Mesendoderm (in vitro differentiated cells): Measurements from ENCODE around the gene NUAK1.

Source experiments
- DNase-seq: peaks from one replicate; pipeline ENCODE4 v3.0.0; 2013
- H2AK5ac ChIP-seq: 2 replicates; pipeline ENCODE4 v1.6.1; 2013; ENCODE audit warnings: low read length, inconsistent platforms
- H2BK120ac ChIP-seq: 2 replicates; pipeline ENCODE4 v1.6.1; 2013; ENCODE audit warnings: low read depth, mild to moderate bottlenecking, low read length, moderate library complexity, mixed read lengths
- H2BK15ac ChIP-seq: replicated peaks from 2 replicates; pipeline ENCODE4 v1.6.1; 2013; ENCODE audit warnings: low read depth, mild to moderate bottlenecking, moderate library complexity
- H2BK5ac ChIP-seq: 2 replicates; pipeline ENCODE4 v1.6.1; 2013; ENCODE audit warnings: low read length, inconsistent platforms
- H3K18ac ChIP-seq: 2 replicates; pipeline ENCODE4 v1.6.1; 2013; ENCODE audit warnings: mild to moderate bottlenecking, low read length, mixed read lengths
- H3K23ac ChIP-seq: one replicate; pipeline ENCODE4 v1.6.1; 2013; ENCODE audit warnings: low read length
- H3K27ac ChIP-seq: 2 replicates; pipeline ENCODE4 v1.5.1; 2013; ENCODE audit warnings: low read depth, mild to moderate bottlenecking, inconsistent platforms, low read length, moderate library complexity
- H3K27me3 ChIP-seq: 2 replicates; pipeline ENCODE4 v1.6.1; 2013; ENCODE audit warnings: low read length, control low read depth, mild to moderate bottlenecking, inconsistent platforms; ENCODE audit not compliant: insufficient read depth, poor library complexity
- H3K36me3 ChIP-seq: 2 replicates; pipeline ENCODE4 v1.6.1; 2013; ENCODE audit warnings: low read length, inconsistent platforms; ENCODE audit not compliant: control insufficient read depth, insufficient read depth
- H3K4ac ChIP-seq: one replicate; pipeline ENCODE4 v1.6.1; 2013; ENCODE audit warnings: low read depth, mild to moderate bottlenecking, low read length, moderate library complexity
- H3K4me1 ChIP-seq: 2 replicates; pipeline ENCODE4 v1.6.1; 2013; ENCODE audit warnings: low read depth, low read length, inconsistent platforms; ENCODE audit not compliant: control insufficient read depth
- H3K4me2 ChIP-seq: 2 replicates; pipeline ENCODE4 v1.6.1; 2013; ENCODE audit warnings: low read length
- H3K4me3 ChIP-seq: 2 replicates; pipeline ENCODE4 v1.5.1; 2013; ENCODE audit warnings: mild to moderate bottlenecking, low read length
- H3K56ac ChIP-seq: one replicate; pipeline ENCODE4 v1.6.1; 2013; ENCODE audit warnings: low read length
- H3K79me1 ChIP-seq: 2 replicates; pipeline ENCODE4 v1.6.1; 2013; ENCODE audit warnings: low read length, inconsistent platforms
- H3K79me2 ChIP-seq: 2 replicates; pipeline ENCODE4 v1.6.1; 2013; ENCODE audit warnings: mild to moderate bottlenecking, low read length; ENCODE audit not compliant: control insufficient read depth, insufficient read depth
- H3K9ac ChIP-seq: 2 replicates; pipeline ENCODE4 v1.6.1; 2013; ENCODE audit warnings: low read length, inconsistent platforms
- H4K5ac ChIP-seq: one replicate; pipeline ENCODE4 v1.6.1; 2013; ENCODE audit warnings: low read length
- H4K8ac ChIP-seq: one replicate; pipeline ENCODE4 v1.6.1; 2013; ENCODE audit warnings: low read depth, mild to moderate bottlenecking, control low read depth, low read length, moderate library complexity
- WGBS: extraction: QIAGEN DNeasy Blood & Tissue Kit; methylation state at CpG from one replicate; pipeline ENCODE4 v1.1.7; 2013; ENCODE audit warnings: low lambda C conversion rate, missing lambda C conversion rate; ENCODE audit not compliant: insufficient coverage; ENCODE audit errors: extremely low coverage; 5-methylcytosine and 5-hydroxymethylcytosine counted together

The NUAK1 gene

GRCh38 chr12:106065506-106065905 is 73.2 kb downstream of the NUAK1 start:
- no peak overlapping the region for H3K23ac ChIP-seq
- H3K27me3 ChIP-seq: no peaks in the 10 kb centered on the region
- DNase-seq: no peak
- no peak overlapping the region for H3K56ac ChIP-seq
- no peak overlapping the region for H3K4me3 ChIP-seq
- H3K79me1 ChIP-seq: no peaks in the 10 kb centered on the region
- H3K4ac ChIP-seq: no peak overlapping the region
- no peak overlapping the region for H4K5ac ChIP-seq
- H2BK15ac ChIP-seq: no peak overlapping the region
- H2AK5ac ChIP-seq: no peak overlapping the region
- H2BK120ac ChIP-seq: no peak overlapping the region
- H3K9ac ChIP-seq: no peak overlapping the region
- H2BK5ac ChIP-seq: no peak overlapping the region
- no peaks in the 10 kb centered on the region for H3K4me1 ChIP-seq
- H3K79me2 ChIP-seq: no peaks in the 10 kb centered on the region
- no peak overlapping the region for H3K18ac ChIP-seq
- H3K4me2 ChIP-seq: no peak overlapping the region
- peaks cover 2% of the 10 kb centered on the region for H3K36me3 ChIP-seq
- WGBS: no CpG with 5 or more reads among the region's 1 CpG
- H4K8ac ChIP-seq: no peak overlapping the region
- no peak overlapping the region for H3K27ac ChIP-seq

GRCh38 chr12:106064721-106065021 is 74.1 kb downstream of the NUAK1 start:
- Histone ChIP-seq H3K18ac (no peak overlapping the region), H3K4me1 (no peaks in the 10 kb centered on the region), H3K56ac (no peak overlapping the region), H3K27me3 (no peaks in the 10 kb centered on the region), H3K4me2 (no peak overlapping the region), H3K27ac (no peak overlapping the region), H3K23ac (no peak overlapping the region), H3K36me3 (peaks cover 2% of the 10 kb centered on the region), H2BK120ac (no peak overlapping the region), H2AK5ac (no peak overlapping the region), H3K79me2 (no peaks in the 10 kb centered on the region), H3K9ac (no peak overlapping the region), H2BK15ac (no peak overlapping the region), H3K4me3 (no peak overlapping the region), H2BK5ac (no peak overlapping the region), H4K5ac (no peak overlapping the region), H3K79me1 (no peaks in the 10 kb centered on the region), H3K4ac (no peak overlapping the region), H4K8ac (no peak overlapping the region)
- DNase-seq: no peak
- WGBS: no CpG with 5 or more reads among the region's 2 CpGs

GRCh38 chr12:106063826-106064720 is 74.7 kb downstream of the NUAK1 start:
- H2BK120ac ChIP-seq: no peak overlapping the region
- no peak overlapping the region for H2AK5ac ChIP-seq
- H3K4me3 ChIP-seq: no peak overlapping the region
- H3K56ac ChIP-seq: no peak overlapping the region
- H3K79me1 ChIP-seq: no peaks in the 10 kb centered on the region
- H3K27me3 ChIP-seq: no peaks in the 10 kb centered on the region
- H3K4me2 ChIP-seq: no peak overlapping the region
- WGBS: no CpG with 5 or more reads among the region's 7 CpGs
- no peak overlapping the region for H3K18ac ChIP-seq
- H4K8ac ChIP-seq: no peak overlapping the region
- no peak overlapping the region for H2BK15ac ChIP-seq
- no peak overlapping the region for H2BK5ac ChIP-seq
- H3K9ac ChIP-seq: no peak overlapping the region
- no peaks in the 10 kb centered on the region for H3K4me1 ChIP-seq
- no peak for DNase-seq
- no peak overlapping the region for H3K27ac ChIP-seq
- H3K36me3 ChIP-seq: peaks cover 2% of the 10 kb centered on the region
- H3K4ac ChIP-seq: no peak overlapping the region
- H3K79me2 ChIP-seq: no peaks in the 10 kb centered on the region
- H4K5ac ChIP-seq: no peak overlapping the region
- no peak overlapping the region for H3K23ac ChIP-seq

- H3K27ac ChIP-seq: no peak overlapping the region
Measured at GRCh38 chr12:106062693-106063092, 76.1 kb downstream of the NUAK1 start.

GRCh38 chr12:106058256-106059182 is 80.2 kb downstream of the NUAK1 start:
- no peak overlapping the region for H4K5ac ChIP-seq
- no peak overlapping the region for H3K4me2 ChIP-seq
- no peak overlapping the region for H3K27ac ChIP-seq
- no CpG with 5 or more reads among the region's 4 CpGs for WGBS
- no peak overlapping the region for H2BK5ac ChIP-seq
- H2AK5ac ChIP-seq: no peak overlapping the region
- H4K8ac ChIP-seq: no peak overlapping the region
- H3K56ac ChIP-seq: no peak overlapping the region
- no peak overlapping the region for H3K23ac ChIP-seq
- H2BK120ac ChIP-seq: no peak overlapping the region
- H3K79me1 ChIP-seq: no peaks in the 10 kb centered on the region
- DNase-seq: no peak
- H2BK15ac ChIP-seq: no peak overlapping the region
- H3K9ac ChIP-seq: no peak overlapping the region
- no peaks in the 10 kb centered on the region for H3K36me3 ChIP-seq
- H3K4ac ChIP-seq: no peak overlapping the region
- no peaks in the 10 kb centered on the region for H3K4me1 ChIP-seq
- H3K4me3 ChIP-seq: no peak overlapping the region
- no peaks in the 10 kb centered on the region for H3K27me3 ChIP-seq
- H3K79me2 ChIP-seq: no peaks in the 10 kb centered on the region
- H3K18ac ChIP-seq: no peak overlapping the region

More at GRCh38 chr12:106062693-106063092, 76.1 kb downstream of the NUAK1 start:
- Histone ChIP-seq H3K79me1 (no peaks in the 10 kb centered on the region), H3K23ac (no peak overlapping the region), H3K18ac (no peak overlapping the region), H4K8ac (no peak overlapping the region), H3K9ac (no peak overlapping the region), H2BK120ac (no peak overlapping the region), H2BK15ac (no peak overlapping the region), H3K36me3 (peaks cover 2% of the 10 kb centered on the region), H3K4me3 (no peak overlapping the region), H3K4ac (no peak overlapping the region), H3K4me1 (no peaks in the 10 kb centered on the region), H3K27me3 (no peaks in the 10 kb centered on the region), H2AK5ac (no peak overlapping the region), H4K5ac (no peak overlapping the region), H2BK5ac (no peak overlapping the region), H3K4me2 (no peak overlapping the region), H3K56ac (no peak overlapping the region), H3K79me2 (no peaks in the 10 kb centered on the region)
- no CpG with 5 or more reads among the region's 5 CpGs for WGBS
- peak; percentile 50 for DNase-seq
